Prostate gland (tissue), 2 donors: Measurements from ENCODE around the gene IRAG1. TPM values are rescaled to one million over a fixed set of nuclear protein-coding genes. Genes with fewer than 3 reads are reported as not detected.

Experiments
- DNase-seq: peaks from one replicate; pipeline ENCODE4 v3.0.0-alpha.2; 2019; ENCODE audit warnings: low spot score
- H3K27ac ChIP-seq, 2 donors: fragments of 200-600 bp; sonication (generic); 2 replicates each; pipeline ENCODE4 v1.5.1; 2017 to 2019
- H3K27me3 ChIP-seq: fragments of 200-600 bp; sonication (generic); replicated peaks from 2 replicates; pipeline ENCODE4 v1.5.1; 2019; ENCODE audit not compliant: insufficient read depth
- H3K36me3 ChIP-seq, 2 donors: fragments of 200-600 bp; sonication (generic); 1 replicate in 1 of 2; 2 replicates in 1 of 2; pipeline versions ENCODE4 v1.5.1 to v1.8.1; 2017 to 2019
- H3K4me1 ChIP-seq: fragments of 200-600 bp; sonication (generic); replicated peaks from 2 replicates; pipeline ENCODE4 v1.5.1; 2019
- H3K4me3 ChIP-seq, 2 donors: fragments of 200-600 bp; sonication (generic); 2 replicates each; pipeline ENCODE4 v1.5.1; 2017 to 2019
- H3K9me3 ChIP-seq: fragments of 200-600 bp; sonication (generic); 2 replicates; pipeline ENCODE4 v1.5.1; 2017
- POLR2A ChIP-seq: fragments of 450-650 bp; IDR thresholded peaks from one replicate; pipeline ENCODE4 v1.6.1; 2016; ENCODE audit warnings: antibody characterized with exemption, mild to moderate bottlenecking
- POLR2AphosphoS5 ChIP-seq: sonication (generic); formaldehyde crosslinking; IDR thresholded peaks from one replicate; pipeline ENCODE4 v1.6.1; 2017; ENCODE audit warnings: antibody characterized with exemption
- WGBS: methylation state at CpG from one replicate; pipeline ENCODE4 v1.1.5; 2018; 5-methylcytosine and 5-hydroxymethylcytosine counted together
- intact Hi-C: fragments of 100-400 bp; cut with DNase I; formaldehyde crosslinking; loops from one replicate; pipeline ENCODE4 v1.14.2; 2022
- total RNA-seq, 2 donors: library from RNA; depleted of rRNA; stranded (reverse); fragments of >200 nt; gene quantifications; one replicate each; pipeline ENCODE4 v1.1.0, GENCODE V29; 2016
- TF ChIP-seq, protein P1 (sequence below), 4 experiments: fragments of 200-600 bp in 2 of 4; fragments of 450-650 bp in 2 of 4; sonication (generic) in 2 of 4; IDR thresholded peaks; 1 replicate in 3 of 4; 2 replicates in 1 of 4; pipeline ENCODE4 v1.5.1; 2016 to 2019; ENCODE audit warnings: antibody characterized with exemption in 4 of 4, mild to moderate bottlenecking in 2 of 4, moderate library complexity in 2 of 4

IRAG1 gene
- total RNA-seq, 2 donors from 2014 or later, result 14.7 to 43.6 TPM

DNA sequence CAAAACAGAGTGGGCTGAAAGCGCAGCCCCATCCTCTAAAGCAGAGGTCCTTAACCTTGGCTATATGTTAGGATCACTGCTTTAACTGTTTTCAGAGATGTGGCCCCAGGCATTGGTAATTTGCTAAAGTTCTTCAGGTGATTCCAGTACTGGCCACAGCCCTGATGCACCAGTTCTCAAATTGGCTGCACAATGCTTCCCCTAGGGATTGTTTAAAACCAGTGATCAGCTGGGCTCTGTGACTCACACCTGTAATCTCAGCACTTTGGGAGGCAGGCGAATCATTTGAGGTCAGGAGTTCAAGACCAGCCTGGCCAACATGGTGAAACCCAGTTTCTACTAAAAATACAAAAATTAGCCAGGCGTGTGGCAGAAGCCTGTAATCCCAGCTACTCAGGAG, 8.4 kb upstream of the IRAG1 start:
- Histone ChIP-seq H3K4me3 (no peak overlapping the region), H3K4me1 (no peaks in the 10 kb centered on the region), H3K27ac (no peak overlapping the region), H3K9me3 (no peaks in the 10 kb centered on the region), H3K27me3 (no peaks in the 10 kb centered on the region), H3K36me3 (no peaks in the 10 kb centered on the region)
- TF ChIP-seq POLR2A (no peak), POLR2AphosphoS5 (no peak)
- TF ChIP-seq, protein P1, sequence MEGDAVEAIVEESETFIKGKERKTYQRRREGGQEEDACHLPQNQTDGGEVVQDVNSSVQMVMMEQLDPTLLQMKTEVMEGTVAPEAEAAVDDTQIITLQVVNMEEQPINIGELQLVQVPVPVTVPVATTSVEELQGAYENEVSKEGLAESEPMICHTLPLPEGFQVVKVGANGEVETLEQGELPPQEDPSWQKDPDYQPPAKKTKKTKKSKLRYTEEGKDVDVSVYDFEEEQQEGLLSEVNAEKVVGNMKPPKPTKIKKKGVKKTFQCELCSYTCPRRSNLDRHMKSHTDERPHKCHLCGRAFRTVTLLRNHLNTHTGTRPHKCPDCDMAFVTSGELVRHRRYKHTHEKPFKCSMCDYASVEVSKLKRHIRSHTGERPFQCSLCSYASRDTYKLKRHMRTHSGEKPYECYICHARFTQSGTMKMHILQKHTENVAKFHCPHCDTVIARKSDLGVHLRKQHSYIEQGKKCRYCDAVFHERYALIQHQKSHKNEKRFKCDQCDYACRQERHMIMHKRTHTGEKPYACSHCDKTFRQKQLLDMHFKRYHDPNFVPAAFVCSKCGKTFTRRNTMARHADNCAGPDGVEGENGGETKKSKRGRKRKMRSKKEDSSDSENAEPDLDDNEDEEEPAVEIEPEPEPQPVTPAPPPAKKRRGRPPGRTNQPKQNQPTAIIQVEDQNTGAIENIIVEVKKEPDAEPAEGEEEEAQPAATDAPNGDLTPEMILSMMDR (IDR thresholded peaks at IDR 0.05), result no peak
- DNase-seq, result no peak
- intact Hi-C loops, result no loop called here
- 96% methylated on average over 3 of the region's 3 CpGs for WGBS

GRCh38 chr11:10699072-10699471, 5.5 kb upstream of the IRAG1 start:
- DNase-seq, result no peak
- H3K9me3 ChIP-seq, result no peaks in the 10 kb centered on the region
- no peaks in the 10 kb centered on the region for H3K36me3 ChIP-seq
- no peaks in the 10 kb centered on the region for H3K27me3 ChIP-seq
- H3K4me1 ChIP-seq, result no peaks in the 10 kb centered on the region
- intact Hi-C loops, result no loop called here
- no peak overlapping the region for H3K27ac ChIP-seq
- 97% methylated on average over 3 of the region's 3 CpGs for WGBS
- TF ChIP-seq, protein P1 (IDR thresholded peaks at IDR 0.05), result no peak
- no peak overlapping the region for H3K4me3 ChIP-seq

DNA sequence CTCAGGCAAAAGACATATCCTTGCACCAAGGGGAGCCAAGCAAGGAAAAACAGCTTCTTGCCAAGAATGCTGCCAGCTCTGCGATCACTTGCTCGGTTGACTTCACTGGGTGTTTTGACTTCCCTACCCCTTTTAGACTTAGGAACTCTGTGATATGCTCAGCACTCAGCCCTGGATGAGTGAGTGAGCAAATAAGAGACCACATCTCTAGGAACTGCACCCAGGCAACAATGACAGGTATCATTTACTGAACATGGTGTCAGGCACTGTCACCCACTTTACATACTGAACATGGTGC, 3.7 kb upstream of the IRAG1 start:
- 78% methylated on average over 2 of the region's 2 CpGs for WGBS
- Histone ChIP-seq H3K36me3 (no peaks in the 10 kb centered on the region), H3K4me3 (no peak overlapping the region), H3K27me3 (no peaks in the 10 kb centered on the region), H3K4me1 (no peaks in the 10 kb centered on the region), H3K27ac (no peak overlapping the region), H3K9me3 (no peaks in the 10 kb centered on the region)
- no peak for DNase-seq
- TF ChIP-seq POLR2AphosphoS5 (no peak), POLR2A (no peak)
- TF ChIP-seq, protein P1 (IDR thresholded peaks at IDR 0.05), result no peak
- intact Hi-C loops, result no loop called here

- intact Hi-C loops, result no loop called here
- Histone ChIP-seq H3K4me3 (no peak overlapping the region), H3K27ac (no peak overlapping the region), H3K27me3 (no peaks in the 10 kb centered on the region), H3K4me1 (no peaks in the 10 kb centered on the region), H3K9me3 (no peaks in the 10 kb centered on the region), H3K36me3 (no peaks in the 10 kb centered on the region)
- TF ChIP-seq POLR2AphosphoS5, result peak; percentile 4
- TF ChIP-seq, protein P1 (IDR thresholded peaks at IDR 0.05), result no peak
- TF ChIP-seq POLR2A, result no peak
- DNase-seq, result no peak
- 82% methylated on average over 9 of the region's 9 CpGs for WGBS
Measured at GRCh38 chr11:10696468-10697322, 3.1 kb upstream of the IRAG1 start.

GRCh38 chr11:10695833-10696232, 2.3 kb upstream of the IRAG1 start:
- Histone ChIP-seq H3K4me3 (no peak overlapping the region), H3K27ac (no peak overlapping the region), H3K4me1 (no peaks in the 10 kb centered on the region), H3K9me3 (no peaks in the 10 kb centered on the region), H3K27me3 (no peaks in the 10 kb centered on the region), H3K36me3 (no peaks in the 10 kb centered on the region)
- 22% methylated on average over 3 of the region's 3 CpGs for WGBS
- no peak for TF ChIP-seq POLR2AphosphoS5
- no peak for TF ChIP-seq POLR2A
- TF ChIP-seq, protein P1 (IDR thresholded peaks at IDR 0.05), result no peak
- intact Hi-C loops, result no loop called here
- DNase-seq, result no peak
